Heart right ventricle (tissue), 16 donors: ENCODE measurements around the gene TEAD1. TPM values are rescaled to one million over a fixed set of nuclear protein-coding genes. Genes with fewer than 3 reads are reported as not detected.
A peak's percentile ranks its signal among the peaks of the same experiment; 100 is the strongest.

Experiments used
- ATAC-seq, 8 donors: fragments of 200-7000 bp; cut with Tn5 transposase; one replicate each; pipeline ENCODE4 v1.9.1; 2020; ENCODE audit warnings: mild to moderate bottlenecking in 8 of 8, moderate library complexity in 8 of 8, moderate number of reproducible peaks in 1 of 8
- DNase-seq, 2 donors: peaks; one replicate each; pipeline ENCODE4 v3.0.0-alpha.2; 2020
- H3K27ac ChIP-seq, 10 donors: fragments of 200-600 bp; sonication (generic) in 2 of 10; one replicate each; pipeline versions ENCODE4 v1.5.0 to v1.8.0; 2020 to 2022; ENCODE audit warnings: mild to moderate bottlenecking in 3 of 10
- H3K27me3 ChIP-seq, 7 donors: fragments of 200-600 bp; one replicate each; pipeline ENCODE4 v1.8.0; 2021 to 2022; ENCODE audit warnings: mild to moderate bottlenecking in 2 of 7
- H3K36me3 ChIP-seq, 9 donors: fragments of 200-600 bp; sonication (generic) in 1 of 9; one replicate each; pipeline versions ENCODE4 v1.5.0 to v1.8.0; 2020 to 2022; ENCODE audit warnings: mild to moderate bottlenecking in 2 of 9
- H3K4me1 ChIP-seq, 9 donors: fragments of 200-600 bp; sonication (generic) in 1 of 9; one replicate each; pipeline versions ENCODE4 v1.5.0 to v1.8.0; 2020 to 2022; ENCODE audit warnings: mild to moderate bottlenecking in 4 of 9
- H3K4me3 ChIP-seq, 10 donors: fragments of 200-600 bp; sonication (generic) in 2 of 10; one replicate each; pipeline versions ENCODE4 v1.5.0 to v1.8.0; 2020 to 2022; ENCODE audit warnings: mild to moderate bottlenecking in 7 of 10, moderate library complexity in 2 of 10
- H3K9me3 ChIP-seq, 11 donors: fragments of 200-600 bp in 10 of 11; sonication (generic) in 2 of 11; one replicate each; pipeline versions ENCODE4 v1.5.0 to v1.8.0; 2013 to 2022; ENCODE audit warnings: mild to moderate bottlenecking in 2 of 11, control low read depth in 1 of 11, moderate library complexity in 1 of 11
- WGBS, 2 donors: extraction: QIAGEN DNeasy Blood & Tissue Kit; methylation state at CpG; one replicate each; pipeline ENCODE4 v1.1.7; 2013; ENCODE audit warnings: inconsistent platforms in 1 of 2; 5-methylcytosine and 5-hydroxymethylcytosine counted together
- intact Hi-C, 10 donors: fragments of 100-400 bp; cut with DNase I; formaldehyde crosslinking; loops; one replicate each; pipeline versions ENCODE4 v1.11.1 to v1.14.2; 2022
- polyA plus RNA-seq, 2 donors: library from polyadenylated mRNA; stranded (reverse); fragments of 200-250 nt; gene quantifications; one replicate each; pipeline ENCODE4 v1.2.3, GENCODE V29; 2013
- total RNA-seq, 10 donors: library from RNA; stranded (reverse); fragmentation: NEBNext Ultra II Directional in 3 of 10; extraction: Animal tissue kit (Norgen Biotek cat#: 25700) in 3 of 10; gene quantifications; one replicate each; pipeline versions ENCODE4 v1.2.1 to v1.2.4, GENCODE V29; 2021 to 2023
- TF ChIP-seq, protein P1 (sequence below), 9 donors: fragments of 200-600 bp; sonication (generic) in 2 of 9; IDR thresholded peaks; one replicate each; pipeline versions ENCODE4 v1.5.0 to v1.8.0; 2021 to 2022; ENCODE audit warnings: antibody characterized with exemption in 9 of 9, mild to moderate bottlenecking in 5 of 9, moderate library complexity in 1 of 9
- donor health status: Arrhythmogenic right ventricular cardiomyopathy.
- donor health status: ischemic (EF 13 %, LVEDD 7.1; RV severe dilation, severe dysfunction).
- donor health status: healthy with polysubstance abuse.
- donor health status: DM: no; HTN: yes; CAD: no.
- donor health status: DM: no; HTN: no; CAD: no.
- donor health status: ischemic (EF 25% LVEDD 6.9; RV normal size, moderate dysfunction).
- donor health status: ischemic (EF 25% LVEDD 5.7; RV mildly dilated, moderate dysfunction).
- donor health status: healthy.
- donor health status: DM: yes; HTN: yes; CAD: no.
- donor health status: Ischemic cardiomyopathy.
- donor health status: ischemic (EF 35%, LVEDD 5.7; RV mildly dilated, moderate dysfunction).
- donor health status: nonischemic (EF 11% LVEDD 7.7; RV severe dilation, severe dysfunction).
- donor health status: DM: yes; HTN: yes; CAD: no.
- donor health status: PGD.
- donor health status: ischemic (EF 29% LVEDD 5.4; RV normal size, mild dysfunction).
- donor health status: nonischemic (EF 23%, LVEDD 6.1; RV moderate dilation, normal function).

The TEAD1 gene
- total and polyA plus RNA-seq, 12 donors, result 12.7 to 138 (median 116) TPM

DNA sequence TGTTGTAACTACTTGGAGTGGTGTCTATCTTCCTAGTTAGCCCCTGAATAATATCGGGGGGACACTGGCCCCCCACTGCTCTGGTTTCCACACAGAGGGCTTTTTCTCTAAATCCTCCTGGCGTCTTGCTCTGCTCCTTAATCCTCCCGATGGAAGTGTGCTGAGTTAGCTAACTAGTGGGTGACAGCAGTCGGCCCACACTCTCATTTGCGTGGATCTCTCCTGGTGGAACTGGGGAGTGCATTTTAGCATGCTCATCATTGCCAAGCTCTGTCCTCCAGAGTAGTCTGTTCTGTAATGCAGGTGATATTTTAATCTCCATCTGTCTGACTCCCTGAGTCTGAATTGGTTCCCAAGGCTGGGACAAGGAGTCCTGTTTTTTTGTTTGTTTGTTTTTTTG, 288.8 kb downstream of the TEAD1 start:
- DNase-seq, result no peak
- intact Hi-C loops, result loop anchor here (5.0 to 10.0 kb wide), 8 partner anchors 189 to 384 kb away; no protein-coding TSS in a partner anchor
- no peak overlapping the region for H3K27ac ChIP-seq
- no peak for ATAC-seq
- no peaks in the 10 kb centered on the region for H3K36me3 ChIP-seq
- 83 to 87% methylated on average over 5 of the region's 5 CpGs for WGBS, 2 donors
- H3K4me3 ChIP-seq, result no peak overlapping the region
- TF ChIP-seq, protein P1, sequence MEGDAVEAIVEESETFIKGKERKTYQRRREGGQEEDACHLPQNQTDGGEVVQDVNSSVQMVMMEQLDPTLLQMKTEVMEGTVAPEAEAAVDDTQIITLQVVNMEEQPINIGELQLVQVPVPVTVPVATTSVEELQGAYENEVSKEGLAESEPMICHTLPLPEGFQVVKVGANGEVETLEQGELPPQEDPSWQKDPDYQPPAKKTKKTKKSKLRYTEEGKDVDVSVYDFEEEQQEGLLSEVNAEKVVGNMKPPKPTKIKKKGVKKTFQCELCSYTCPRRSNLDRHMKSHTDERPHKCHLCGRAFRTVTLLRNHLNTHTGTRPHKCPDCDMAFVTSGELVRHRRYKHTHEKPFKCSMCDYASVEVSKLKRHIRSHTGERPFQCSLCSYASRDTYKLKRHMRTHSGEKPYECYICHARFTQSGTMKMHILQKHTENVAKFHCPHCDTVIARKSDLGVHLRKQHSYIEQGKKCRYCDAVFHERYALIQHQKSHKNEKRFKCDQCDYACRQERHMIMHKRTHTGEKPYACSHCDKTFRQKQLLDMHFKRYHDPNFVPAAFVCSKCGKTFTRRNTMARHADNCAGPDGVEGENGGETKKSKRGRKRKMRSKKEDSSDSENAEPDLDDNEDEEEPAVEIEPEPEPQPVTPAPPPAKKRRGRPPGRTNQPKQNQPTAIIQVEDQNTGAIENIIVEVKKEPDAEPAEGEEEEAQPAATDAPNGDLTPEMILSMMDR (IDR thresholded peaks at IDR 0.05), result no peak
- no peaks in the 10 kb centered on the region for H3K9me3 ChIP-seq
- peaks cover 0 to 6% (median 0%) of the 10 kb centered on the region in 7 donors for H3K27me3 ChIP-seq
- H3K4me1 ChIP-seq, result peaks cover 0 to 7% (median 0%) of the 10 kb centered on the region in 9 donors

DNA sequence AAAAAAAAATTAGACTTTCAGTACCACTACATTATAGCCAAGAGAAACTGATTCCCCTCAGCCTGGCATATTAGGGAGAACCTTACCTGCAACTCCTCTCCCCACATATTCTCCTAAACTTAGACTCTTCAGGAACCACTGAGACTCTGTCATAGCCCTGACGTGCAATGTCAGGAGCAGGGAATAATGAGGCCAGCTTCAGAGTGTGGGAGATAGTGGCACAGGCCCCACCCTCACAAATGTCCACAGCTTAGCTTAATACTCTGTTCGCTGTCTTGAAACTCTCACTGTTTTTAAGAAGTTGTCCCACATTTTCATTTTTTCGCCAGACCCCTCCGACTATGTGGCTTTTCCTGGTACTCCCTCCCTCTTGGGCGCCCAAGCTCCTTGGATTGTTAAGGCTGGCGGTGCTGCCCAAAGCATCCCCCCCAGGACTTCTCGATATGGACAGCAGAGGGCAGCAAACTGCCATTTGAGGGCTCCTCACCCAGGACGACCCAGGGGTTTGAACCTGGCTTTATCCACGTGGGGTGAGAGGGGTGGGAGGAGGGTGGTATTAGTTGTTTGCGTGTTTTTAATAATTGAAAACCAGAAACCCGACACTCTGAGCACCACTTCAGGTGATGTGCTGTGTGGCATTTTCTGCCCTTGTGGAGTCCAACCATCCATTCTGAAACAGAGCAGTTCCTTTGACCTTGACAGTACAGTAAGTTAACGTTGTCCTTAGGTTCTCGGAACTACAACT, 289.7 kb downstream of the TEAD1 start:
- Histone ChIP-seq H3K27ac (no peak overlapping the region), H3K9me3 (no peaks in the 10 kb centered on the region), H3K36me3 (no peaks in the 10 kb centered on the region), H3K27me3 (peaks cover 0 to 6% (median 0%) of the 10 kb centered on the region in 7 donors), H3K4me1 (peaks cover 0 to 7% (median 0%) of the 10 kb centered on the region in 9 donors), H3K4me3 (no peak overlapping the region)
- DNase-seq (peak; percentile 48 to 70), ATAC-seq (peak; percentile 81 to 91 (median 88))
- intact Hi-C loops, result loop anchor here (1.0 to 10.0 kb wide), 11 partner anchors 188 to 383 kb away; no protein-coding TSS in a partner anchor
- TF ChIP-seq, protein P1 (IDR thresholded peaks at IDR 0.05), result peak; percentile 77 to 94 (median 89)
- WGBS, 2 donors, result 15% methylated on average over 13 of the region's 13 CpGs

DNA sequence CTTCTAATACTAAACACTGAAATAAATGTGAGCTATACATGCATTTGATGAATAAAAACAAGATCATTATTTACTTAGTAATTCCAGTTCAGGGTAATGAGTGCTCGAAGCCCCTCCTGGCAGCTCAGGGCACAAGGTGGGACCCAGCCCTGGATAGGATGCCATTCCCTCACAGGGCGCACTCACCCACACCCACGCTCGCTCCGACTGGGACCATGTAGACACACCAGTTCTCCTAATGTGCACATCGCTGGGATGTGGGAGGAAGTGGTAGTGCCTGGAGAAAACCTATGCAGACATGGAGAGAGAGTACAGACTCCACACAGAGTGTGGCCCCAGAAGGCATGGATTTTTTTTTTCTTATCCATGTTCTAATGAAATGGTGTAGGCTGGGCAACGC, 290.4 kb downstream of the TEAD1 start:
- H3K9me3 ChIP-seq, result no peaks in the 10 kb centered on the region

DNA sequence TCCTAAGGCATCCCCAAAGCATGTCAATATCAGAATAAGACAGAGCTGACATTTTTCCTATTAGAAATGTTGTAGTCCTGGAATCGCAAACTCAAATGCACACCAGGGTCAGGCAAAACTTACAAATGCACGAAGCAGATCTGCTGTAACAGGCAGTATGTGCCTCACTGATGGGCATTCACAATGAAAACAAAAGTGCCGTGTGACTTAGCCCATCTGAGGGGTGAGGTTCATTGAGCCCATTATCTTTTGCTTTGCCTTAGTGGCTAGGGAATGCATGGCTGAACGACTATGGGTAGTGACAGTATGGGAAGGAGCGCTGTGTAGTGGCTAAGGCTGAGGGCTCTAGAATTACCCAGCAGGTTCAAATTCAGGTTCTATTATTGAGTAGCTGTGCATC, 291.8 kb downstream of the TEAD1 start:
- 88 to 90% methylated on average over 5 of the region's 5 CpGs for WGBS, 2 donors
- H3K4me3 ChIP-seq, result no peak overlapping the region
- TF ChIP-seq, protein P1 (IDR thresholded peaks at IDR 0.05), result no peak
- H3K9me3 ChIP-seq, result no peaks in the 10 kb centered on the region
- H3K4me1 ChIP-seq, result peaks cover 0 to 7% (median 0%) of the 10 kb centered on the region in 9 donors
- DNase-seq (no peak), ATAC-seq (no peak)
- intact Hi-C loops, result loop anchor here in 8 of 10 donors (5.0 to 10.0 kb wide), 5 partner anchors 186 to 379 kb away; no protein-coding TSS in a partner anchor
- H3K27me3 ChIP-seq, result peaks cover 0 to 6% (median 0%) of the 10 kb centered on the region in 7 donors
- H3K27ac ChIP-seq, result no peak overlapping the region
- H3K36me3 ChIP-seq, result no peaks in the 10 kb centered on the region

More for the DNA sequence above, 290.4 kb downstream of the TEAD1 start:
- intact Hi-C loops, result loop anchor here (1.0 to 10.0 kb wide), 11 partner anchors 188 to 383 kb away; no protein-coding TSS in a partner anchor
- WGBS, 2 donors, result 87 to 94% methylated on average over 7 of the region's 7 CpGs
- Histone ChIP-seq H3K4me3 (no peak overlapping the region), H3K4me1 (peaks cover 0 to 7% (median 0%) of the 10 kb centered on the region in 9 donors), H3K27me3 (peaks cover 0 to 6% (median 0%) of the 10 kb centered on the region in 7 donors), H3K36me3 (no peaks in the 10 kb centered on the region), H3K27ac (no peak overlapping the region)
- TF ChIP-seq, protein P1 (IDR thresholded peaks at IDR 0.05), result no peak
- ATAC-seq (no peak), DNase-seq (no peak)
